ENCODE measurements around the gene ATP11C. TPM values are rescaled to one million over a fixed set of nuclear protein-coding genes. Genes with fewer than 3 reads are reported as not detected.
A peak's percentile ranks its signal among the peaks of the same experiment; 100 is the strongest.
"Not testable (repeated sequence)": the region's sequence is repeated elsewhere in the genome, so short reads cannot be mapped to it uniquely, and the experiment has no call there.

The ATP11C gene
- total RNA-seq, 1 donor: 71.2 TPM

GRCh38 chrX:139967750-139968149 is 34.9 kb upstream of the ATP11C start:
- no peak for DNase-seq (ENCODE audit: low read depth)
- no peak overlapping the region for H3K4me3 ChIP-seq (ENCODE audit: low read depth, low read length)
- TF ChIP-seq, protein P1, sequence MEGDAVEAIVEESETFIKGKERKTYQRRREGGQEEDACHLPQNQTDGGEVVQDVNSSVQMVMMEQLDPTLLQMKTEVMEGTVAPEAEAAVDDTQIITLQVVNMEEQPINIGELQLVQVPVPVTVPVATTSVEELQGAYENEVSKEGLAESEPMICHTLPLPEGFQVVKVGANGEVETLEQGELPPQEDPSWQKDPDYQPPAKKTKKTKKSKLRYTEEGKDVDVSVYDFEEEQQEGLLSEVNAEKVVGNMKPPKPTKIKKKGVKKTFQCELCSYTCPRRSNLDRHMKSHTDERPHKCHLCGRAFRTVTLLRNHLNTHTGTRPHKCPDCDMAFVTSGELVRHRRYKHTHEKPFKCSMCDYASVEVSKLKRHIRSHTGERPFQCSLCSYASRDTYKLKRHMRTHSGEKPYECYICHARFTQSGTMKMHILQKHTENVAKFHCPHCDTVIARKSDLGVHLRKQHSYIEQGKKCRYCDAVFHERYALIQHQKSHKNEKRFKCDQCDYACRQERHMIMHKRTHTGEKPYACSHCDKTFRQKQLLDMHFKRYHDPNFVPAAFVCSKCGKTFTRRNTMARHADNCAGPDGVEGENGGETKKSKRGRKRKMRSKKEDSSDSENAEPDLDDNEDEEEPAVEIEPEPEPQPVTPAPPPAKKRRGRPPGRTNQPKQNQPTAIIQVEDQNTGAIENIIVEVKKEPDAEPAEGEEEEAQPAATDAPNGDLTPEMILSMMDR (IDR thresholded peaks at IDR 0.05; ENCODE audit: insufficient read depth, low read length): no peak

GRCh38 chrX:139967300-139967699 is 34.4 kb upstream of the ATP11C start:
- no peak for DNase-seq (ENCODE audit: low read depth)
- TF ChIP-seq, protein P1 (IDR thresholded peaks at IDR 0.05; ENCODE audit: insufficient read depth, low read length): peak; percentile 36

GRCh38 chrX:139966159-139966558 is 33.3 kb upstream of the ATP11C start:
- not testable (repeated sequence) for H3K4me3 ChIP-seq (ENCODE audit: low read depth, low read length)

More at GRCh38 chrX:139967300-139967699, 34.4 kb upstream of the ATP11C start:
- H3K4me3 ChIP-seq (ENCODE audit: low read depth, low read length): no peak overlapping the region

DNA sequence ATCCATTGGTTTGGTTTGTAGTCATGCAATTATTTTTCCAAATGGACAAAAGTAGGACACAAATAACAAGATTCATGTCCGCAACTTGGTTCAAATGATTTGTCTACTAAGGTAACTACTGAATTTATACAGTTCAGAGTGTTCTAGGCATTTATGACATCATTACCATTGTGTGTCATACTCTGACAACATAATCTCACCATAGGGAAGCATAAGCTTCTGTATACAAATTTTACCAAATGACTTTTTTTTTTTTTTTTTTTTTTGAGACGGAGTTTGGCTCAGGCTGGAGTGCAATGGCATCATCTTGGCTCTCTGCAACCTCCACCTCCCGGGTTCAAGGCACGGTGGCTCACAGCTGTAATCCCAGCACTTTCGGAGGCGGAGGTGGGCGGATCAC is 32.6 kb upstream of the ATP11C start, which contains the start of gene CXorf66:
CXorf66 (minus strand) TSS at position 101 of the 400 bp plus-strand sequence; CDS start at position 76, 25 bp downstream.
- no peak for DNase-seq (ENCODE audit: low read depth)
- H3K4me3 ChIP-seq (ENCODE audit: low read depth, low read length): no peak within 1 kb of the TSS
- TF ChIP-seq, protein P1 (IDR thresholded peaks at IDR 0.05; ENCODE audit: insufficient read depth, low read length): no peak

More at GRCh38 chrX:139966159-139966558, 33.3 kb upstream of the ATP11C start:
- not testable (repeated sequence) for DNase-seq (ENCODE audit: low read depth)

- DNase-seq (ENCODE audit: low read depth); H3K4me3 ChIP-seq (ENCODE audit: low read depth, low read length): not testable (repeated sequence)
These were observed 28.2 kb upstream of the ATP11C start for GRCh38 chrX:139961091-139961490.

- H3K4me3 ChIP-seq (ENCODE audit: low read depth, low read length): no peak overlapping the region
- DNase-seq (ENCODE audit: low read depth): no peak
- TF ChIP-seq, protein P1 (IDR thresholded peaks at IDR 0.05; ENCODE audit: insufficient read depth, low read length): no peak
These were observed 16.9 kb upstream of the ATP11C start for GRCh38 chrX:139949703-139950102.

GRCh38 chrX:139945075-139945474 is 12.2 kb upstream of the ATP11C start:
- no peak overlapping the region for H3K4me3 ChIP-seq (ENCODE audit: low read depth, low read length)
- TF ChIP-seq, protein P1 (IDR thresholded peaks at IDR 0.05; ENCODE audit: insufficient read depth, low read length): no peak
- DNase-seq (ENCODE audit: low read depth): no peak

DNA sequence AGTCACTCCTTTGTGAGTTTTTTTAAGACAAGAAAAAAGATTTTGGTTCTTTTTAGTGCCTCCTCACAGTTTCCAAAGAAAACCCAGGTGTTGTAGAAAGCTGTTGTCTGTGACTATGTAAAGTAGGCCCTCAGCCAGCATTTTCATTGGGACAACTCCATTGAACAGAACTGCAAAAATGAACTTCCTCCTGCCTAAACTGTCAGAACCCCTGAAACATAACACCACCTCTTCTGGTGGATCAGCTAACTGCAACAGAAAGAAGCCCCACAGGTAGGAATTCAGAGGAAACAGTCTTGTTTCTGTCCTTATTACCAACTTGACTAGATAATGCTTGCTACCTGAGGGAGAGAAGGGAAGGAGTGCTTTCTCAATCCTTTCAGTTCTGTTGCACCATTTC is 3.4 kb upstream of the ATP11C start:
- DNase-seq (ENCODE audit: low read depth): no peak
- no peak overlapping the region for H3K4me3 ChIP-seq (ENCODE audit: low read depth, low read length)
- TF ChIP-seq, protein P1 (IDR thresholded peaks at IDR 0.05; ENCODE audit: insufficient read depth, low read length): no peak

All from fibroblast of the aortic adventitia (primary cell).